ENCODE data around the gene RING1.

Gene RING1

DNA sequence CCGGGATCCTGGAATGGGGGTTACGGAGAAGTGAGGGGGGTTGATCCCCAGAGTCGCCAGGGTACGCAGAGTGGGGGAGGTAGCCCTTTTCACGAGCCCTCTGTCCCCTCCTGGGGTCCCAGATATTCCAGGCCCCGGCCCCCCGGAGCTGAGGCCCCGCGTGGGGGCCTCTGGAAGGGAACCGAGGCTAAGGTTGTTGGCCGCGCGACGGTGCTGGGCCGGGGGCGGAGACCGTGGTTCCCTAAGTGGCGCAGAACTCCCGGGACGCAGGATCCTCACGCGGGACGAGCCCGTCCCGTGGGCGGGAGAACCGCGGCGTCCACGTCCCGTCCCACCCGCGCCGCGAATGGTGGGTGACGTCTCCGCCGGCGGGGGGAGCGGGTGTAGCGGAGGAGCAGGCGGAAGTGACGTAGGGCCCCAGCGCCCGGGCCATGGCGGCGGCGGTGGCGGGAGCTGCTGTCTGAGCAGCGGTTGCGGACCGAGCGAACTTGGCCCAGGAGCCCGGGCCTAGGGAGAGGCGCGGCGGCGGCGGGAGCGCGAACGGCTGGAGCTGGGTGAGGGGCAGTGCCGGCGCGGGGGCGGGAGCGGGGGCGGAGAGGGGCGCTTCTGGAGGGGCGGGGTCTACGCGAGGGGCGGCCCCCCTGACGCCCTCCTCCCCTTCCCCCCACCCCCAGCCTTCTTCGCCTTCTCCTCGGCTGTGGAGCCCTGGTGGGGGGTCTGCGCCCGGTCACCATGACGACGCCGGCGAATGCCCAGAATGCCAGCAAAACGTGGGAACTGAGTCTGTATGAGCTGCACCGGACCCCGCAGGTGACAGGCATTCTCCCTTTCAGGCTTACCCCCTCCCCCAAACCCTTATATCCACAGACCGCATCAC, at the start of gene RING1:
RING1 (plus strand) TSS at position 410 of the 877 bp plus-strand sequence; CDS start at position 733, 323 bp downstream.
- DNase-seq (ENCODE audit: low spot score), result peak; percentile 89

DNA sequence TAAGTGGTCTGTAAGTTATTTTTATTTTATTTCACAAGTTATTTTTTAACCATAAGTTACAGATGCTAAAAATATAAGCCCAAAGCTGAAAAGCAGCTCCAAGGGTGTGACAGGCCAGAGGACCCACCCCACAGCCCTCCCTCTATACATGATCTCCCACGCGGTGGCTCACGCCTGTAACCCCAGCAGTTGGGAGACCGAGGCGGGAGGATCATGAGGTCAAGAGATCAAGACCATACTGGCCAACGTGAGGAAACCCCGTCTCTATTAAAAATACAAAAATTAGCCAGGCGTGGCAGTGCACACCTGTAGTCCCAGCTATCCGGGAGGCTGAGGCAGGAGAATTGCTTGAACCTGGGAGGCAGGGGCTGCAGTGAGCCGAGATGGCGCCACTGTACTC, 48.2 kb upstream of the RING1 start:
- no peak for DNase-seq (ENCODE audit: low spot score)

DNA sequence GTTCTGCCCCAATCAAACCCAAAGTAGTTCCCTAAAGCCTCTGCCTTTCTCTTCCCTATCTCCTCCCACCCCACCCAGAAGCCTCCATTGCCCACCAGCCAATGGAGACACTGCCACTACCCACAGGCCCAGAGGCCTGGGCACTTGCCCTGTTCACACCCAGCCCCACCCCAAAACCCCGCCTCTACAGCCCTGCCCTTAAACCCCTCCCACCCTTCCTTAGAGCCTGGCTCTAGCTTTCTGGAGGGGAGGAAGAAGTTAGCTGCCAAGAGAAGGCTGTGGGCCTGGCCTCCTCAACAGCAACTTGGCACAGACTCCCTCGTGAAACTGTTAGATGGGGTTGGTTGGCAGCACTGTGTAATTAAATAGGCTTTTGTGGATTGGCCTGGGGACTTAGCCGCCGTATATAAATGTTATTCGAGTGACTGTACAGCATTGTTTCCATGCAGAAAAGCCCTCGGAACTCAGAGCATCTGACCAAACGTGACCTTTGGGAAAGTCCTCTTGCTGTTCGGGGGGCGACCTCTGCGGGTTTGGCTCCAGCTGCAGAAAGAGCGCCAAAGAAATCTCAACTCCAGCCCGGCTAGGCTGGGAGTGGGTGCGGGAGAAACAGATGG, 47.5 kb upstream of the RING1 start:
- peak; percentile 28 for DNase-seq (ENCODE audit: low spot score)

DNA sequence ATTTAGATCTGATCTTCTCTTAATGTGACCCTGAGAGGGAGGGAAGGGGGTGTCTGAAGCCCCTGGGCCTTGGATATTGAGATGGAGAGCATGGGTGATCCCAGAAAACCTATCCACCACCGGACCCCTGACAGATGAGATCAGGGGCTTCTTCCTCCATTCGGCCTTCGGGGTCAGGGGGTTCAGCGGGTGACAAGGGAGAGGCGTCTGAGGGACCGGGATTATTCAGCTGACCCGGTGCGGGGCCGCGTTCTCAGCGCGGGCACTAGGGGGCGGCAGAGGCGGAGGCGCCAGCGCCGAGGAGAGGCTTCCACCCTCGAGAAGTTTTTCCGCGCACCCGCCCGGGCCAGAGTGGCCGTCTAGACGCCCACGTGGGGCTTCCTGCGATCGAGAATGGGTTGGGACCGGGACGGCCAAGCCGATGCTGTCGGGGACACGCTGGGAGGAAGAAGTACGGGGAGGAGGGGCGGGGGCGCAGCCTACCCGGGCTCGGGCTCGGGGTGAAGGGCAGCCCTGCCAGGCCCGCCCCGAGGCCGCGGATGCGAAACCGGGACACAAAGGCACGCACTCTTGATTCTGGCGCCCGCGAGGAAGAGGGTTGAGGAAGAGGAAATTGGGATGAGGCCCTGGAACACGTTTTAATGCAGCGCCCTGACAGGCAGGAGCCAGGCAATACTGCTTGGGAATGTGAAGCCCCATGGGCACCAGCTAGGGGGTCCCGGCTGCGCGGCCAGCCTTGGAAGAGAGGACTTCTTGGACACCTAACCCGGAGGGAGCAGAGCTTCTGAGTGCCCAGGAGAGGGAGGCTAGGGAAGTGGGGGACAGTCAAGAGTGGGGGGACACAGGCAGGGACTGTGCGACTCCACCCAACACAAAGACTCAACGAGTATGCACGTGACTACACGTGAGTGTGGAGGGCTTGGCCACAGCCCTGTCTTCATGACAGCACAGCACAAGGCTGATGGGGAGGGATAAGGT, 46.7 kb upstream of the RING1 start:
- peak; percentile 47 for DNase-seq (ENCODE audit: low spot score)

DNA sequence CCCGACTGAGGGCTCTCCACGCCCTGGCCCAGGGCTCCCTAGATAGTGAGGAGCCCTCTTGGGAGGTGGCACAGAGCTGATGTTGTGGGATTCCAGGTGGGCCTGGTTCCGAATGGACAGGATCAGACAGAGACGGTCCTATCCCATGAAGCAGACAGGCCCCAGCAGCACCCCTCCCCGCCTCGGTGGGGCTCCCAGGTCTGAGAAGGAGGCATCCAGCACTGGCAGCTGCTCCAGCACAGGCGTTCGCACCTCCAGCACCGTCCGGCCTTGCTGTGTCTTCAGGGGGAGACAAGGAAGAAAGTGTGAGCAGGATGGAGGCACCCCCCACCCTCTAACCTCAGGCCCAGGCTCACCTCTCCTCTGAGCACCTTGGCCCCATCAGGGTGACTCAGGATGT, 44.8 kb upstream of the RING1 start:
- no peak for DNase-seq (ENCODE audit: low spot score)

DNA sequence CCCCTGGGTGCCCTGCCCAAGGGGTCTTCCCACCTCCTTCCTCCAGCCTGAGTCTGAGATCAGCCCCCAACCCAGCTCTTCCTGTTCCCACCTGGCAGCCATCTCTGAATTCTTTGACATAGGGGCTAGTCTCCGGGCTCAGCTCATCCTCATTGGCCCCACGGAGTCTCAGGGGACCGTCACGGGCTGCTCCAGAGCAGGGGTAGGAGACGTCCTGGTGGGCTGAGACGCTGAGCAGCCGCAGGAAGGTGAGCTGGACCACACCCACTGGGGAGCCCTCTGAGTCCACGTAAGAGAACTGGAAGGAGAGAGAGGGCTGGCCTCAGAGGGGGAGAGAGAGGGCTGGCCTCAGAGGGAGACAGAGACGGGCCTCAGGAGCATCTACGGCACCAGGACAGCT, 44.1 kb upstream of the RING1 start:
- no peak for DNase-seq (ENCODE audit: low spot score)

DNA sequence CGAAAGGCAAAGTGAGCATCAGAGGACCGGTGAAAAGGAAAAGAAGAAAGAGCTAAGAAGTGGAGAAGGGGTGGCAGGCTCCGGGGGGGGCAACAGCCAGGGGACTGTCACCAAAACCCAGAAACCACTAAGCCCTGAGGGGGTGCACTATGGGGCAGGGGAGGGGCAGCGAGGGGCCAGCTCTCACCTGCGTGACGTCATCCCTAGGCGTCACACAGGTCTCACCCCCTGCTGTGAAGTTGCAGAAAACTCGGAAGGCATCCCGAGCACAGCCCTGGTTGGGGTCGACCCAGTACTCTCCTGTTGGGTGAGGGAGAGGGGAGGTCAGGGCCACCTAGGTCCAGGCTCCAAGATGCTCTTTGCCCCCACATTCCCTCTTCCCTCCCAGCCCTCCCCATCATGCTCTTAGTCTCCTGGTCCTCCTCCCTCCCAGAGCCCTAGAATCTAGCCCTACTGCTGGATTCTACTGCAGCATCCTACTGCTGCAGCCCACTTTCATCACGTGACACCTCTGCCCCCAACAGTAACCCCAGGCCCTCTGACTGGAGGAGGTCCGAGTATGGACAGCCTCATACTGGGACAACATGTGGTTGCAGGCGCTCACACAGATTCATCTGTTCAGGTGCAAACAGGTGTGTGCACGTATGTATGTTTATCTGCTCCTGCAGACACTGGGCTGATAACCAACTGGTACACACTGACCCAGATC, 43.5 kb upstream of the RING1 start:
- DNase-seq (ENCODE audit: low spot score), result no peak

DNA sequence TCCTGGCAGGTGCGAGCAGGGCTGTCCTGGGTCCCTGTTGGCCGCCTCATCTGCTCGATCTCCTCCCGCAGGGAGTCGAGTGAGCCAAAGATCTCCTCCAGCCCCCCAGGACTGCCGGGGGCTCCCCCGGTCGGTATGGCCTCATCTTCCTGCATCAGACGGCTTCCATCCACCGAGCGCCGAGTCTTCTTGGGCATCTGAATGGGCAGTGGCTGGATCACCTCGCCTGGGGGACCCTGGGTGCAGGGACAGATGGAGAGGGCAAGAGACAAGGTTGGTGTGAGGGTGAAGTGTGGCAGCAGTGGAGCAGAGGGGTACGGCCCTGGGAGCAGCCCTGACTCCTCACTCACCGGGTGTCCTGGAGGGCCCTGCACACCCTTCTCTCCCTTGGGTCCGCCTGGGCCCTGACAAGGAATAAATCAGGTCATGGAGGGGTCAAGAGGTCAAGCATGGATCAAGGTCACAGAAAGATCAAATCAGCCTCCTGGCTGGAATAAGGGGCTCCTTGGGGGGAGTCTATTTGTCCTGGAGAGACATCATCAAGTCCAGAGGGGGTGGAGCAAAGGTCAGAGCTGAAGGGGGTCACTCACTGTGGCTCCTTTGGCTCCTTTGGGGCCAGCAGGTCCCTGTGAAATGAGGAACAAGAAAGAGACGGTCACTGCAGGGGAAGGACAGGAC, 42.6 kb upstream of the RING1 start:
- DNase-seq (ENCODE audit: low spot score), result no peak

DNA sequence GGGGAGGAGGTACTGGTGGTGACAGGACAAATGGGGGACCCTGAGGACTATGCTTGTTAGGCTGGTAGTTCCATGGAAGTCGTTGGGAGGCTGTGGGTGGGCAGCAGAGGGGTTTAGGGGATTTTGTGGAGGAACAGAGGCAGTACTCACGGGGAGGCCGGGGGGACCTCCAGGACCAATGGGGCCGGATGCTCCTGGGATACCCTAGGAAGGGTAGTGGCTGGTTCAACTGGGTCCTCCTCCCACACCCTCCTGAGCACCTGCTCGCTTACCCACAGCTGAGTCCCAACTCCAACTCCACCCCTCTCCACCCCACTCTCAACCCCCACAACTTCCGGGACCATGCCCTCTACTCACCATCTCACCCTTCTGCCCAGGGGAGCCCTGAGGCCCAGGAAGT, 41.9 kb upstream of the RING1 start:
- no peak for DNase-seq (ENCODE audit: low spot score)

DNA sequence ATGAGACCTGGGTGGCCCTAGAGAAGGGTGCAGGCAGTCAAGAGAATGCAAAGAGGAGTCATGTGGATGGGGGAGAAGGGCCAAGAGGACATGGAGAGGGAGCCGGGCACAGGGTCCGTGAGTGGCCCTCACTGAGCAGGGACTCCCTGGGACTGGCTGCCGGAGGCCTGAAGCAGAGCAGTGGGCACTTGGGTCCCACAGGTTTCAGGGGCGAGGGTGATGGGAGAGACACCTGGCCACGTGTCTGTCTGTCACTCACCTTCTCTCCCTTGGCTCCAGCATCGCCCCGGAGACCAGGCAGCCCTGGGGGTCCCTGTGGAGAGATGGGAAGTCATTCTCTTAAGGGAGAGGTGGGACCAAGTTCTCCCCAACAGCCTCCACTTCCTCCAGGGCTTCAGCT, 41.5 kb upstream of the RING1 start:
- no peak for DNase-seq (ENCODE audit: low spot score)

DNA sequence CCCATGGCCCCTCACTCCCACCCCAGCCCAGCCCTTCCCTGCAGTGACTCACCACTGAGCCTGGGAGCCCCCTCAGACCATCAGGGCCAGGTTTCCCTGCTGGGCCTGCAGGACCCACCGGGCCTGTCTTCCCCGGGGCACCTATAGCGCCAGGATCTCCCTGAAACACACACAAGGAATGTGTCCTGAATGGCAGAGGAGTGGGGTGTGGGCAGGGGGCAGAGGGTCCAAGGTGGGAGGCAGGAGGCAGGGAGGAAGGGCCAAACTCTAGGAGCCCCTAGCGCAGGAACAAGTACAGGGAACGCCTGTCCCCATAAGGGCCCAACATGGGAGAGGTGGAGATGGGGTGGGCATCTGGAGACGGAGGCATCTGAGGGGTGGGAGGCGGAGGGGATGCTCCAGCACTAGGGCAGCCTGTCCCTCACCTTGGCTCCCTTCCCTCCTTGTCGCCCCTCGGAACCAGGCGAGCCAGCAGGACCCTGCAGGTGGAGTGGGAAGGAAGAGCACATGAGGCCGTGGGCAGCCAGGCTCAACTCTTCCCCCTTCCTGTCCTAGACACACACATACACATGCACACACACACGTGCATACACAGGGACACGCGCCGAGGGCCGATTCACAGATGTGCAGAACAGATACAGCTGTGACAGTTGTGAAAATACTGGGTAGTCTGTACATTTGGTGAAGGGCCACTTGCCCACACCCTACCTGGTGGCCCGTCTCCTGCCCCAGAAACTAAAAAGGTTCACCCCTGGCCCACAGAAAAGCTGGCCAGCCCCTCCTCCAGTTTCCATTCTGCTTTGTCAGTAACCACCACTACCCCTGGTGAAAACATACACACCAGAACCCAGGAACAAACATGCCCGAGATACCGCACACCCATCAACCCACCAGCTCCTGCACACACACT, 40.7 kb upstream of the RING1 start:
- no peak for DNase-seq (ENCODE audit: low spot score)

DNA sequence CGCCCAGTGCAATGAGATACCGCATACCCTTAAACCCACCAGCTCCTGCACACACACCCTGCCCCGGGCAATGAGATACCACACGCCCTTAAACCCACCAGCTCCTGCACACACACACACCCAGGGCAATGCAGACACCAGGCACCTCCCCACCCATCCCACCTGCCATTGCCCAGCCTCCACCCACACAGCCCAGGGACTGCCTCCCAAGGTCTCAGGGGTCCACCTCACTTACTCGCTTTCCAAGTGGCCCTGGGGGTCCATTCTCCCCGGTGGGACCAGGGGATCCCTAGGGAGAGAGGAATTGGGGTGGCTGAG, 40.1 kb upstream of the RING1 start:
- no peak for DNase-seq (ENCODE audit: low spot score)

DNA sequence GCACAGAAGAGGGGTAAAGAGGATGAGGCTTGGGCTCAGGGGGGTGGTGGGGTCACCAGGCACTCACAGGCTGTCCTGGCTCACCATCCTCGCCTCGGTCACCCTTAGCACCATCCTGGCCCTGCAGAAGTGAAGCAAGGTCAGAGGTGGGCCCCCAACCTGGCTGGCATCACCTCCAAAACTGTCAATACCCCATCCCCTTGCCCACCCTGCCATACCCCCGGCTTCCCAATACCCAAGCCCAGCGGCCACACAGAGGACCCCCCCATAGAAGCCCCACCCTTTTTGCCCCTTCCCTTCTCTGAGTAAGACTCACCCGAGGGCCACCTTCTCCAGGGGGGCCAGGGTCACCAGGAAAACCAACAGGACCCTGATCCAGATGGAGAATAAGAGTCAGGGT, 39.7 kb upstream of the RING1 start:
- no peak for DNase-seq (ENCODE audit: low spot score)

DNA sequence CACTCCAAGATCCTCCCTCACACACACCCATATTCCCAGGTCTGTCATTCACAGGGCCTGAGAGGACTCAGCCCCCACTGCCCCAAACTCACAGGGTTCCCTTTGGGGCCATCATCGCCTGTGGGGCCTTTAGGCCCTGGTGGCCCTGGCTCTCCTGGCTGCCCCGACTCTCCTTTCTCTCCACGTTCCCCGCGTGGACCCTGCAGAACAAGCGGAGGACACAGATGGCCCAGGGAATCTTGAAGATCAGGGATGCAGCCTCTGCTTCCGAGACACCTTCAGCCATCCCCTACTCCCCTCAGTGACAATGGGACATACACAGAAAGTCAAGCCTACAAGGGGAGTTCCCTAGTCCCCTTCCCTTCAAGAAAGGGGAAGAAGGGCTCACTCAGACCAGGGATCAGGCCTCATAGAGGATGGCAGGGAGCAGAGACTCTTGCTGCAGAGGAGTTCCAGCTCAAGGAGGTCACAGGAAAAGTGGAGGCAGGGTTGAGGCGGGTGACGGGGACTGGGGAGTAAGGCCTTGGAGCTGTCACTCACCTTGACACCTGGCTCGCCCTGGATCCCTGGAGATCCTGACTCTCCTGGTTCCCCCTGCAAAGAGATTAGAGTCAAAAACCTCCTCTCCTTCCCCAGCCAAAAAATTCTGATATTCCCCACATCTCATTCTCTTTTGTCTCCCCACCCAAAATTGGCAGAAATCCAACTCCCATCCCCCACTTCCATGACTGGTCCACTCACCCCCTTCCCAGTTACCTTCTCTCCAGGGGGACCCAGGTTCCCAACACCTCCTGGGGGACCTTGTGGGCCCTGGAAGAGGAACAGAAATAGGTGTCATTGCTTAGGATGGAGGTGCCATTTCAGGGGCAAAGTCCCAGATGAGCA, 38.8 kb upstream of the RING1 start:
- DNase-seq (ENCODE audit: low spot score), result no peak

DNA sequence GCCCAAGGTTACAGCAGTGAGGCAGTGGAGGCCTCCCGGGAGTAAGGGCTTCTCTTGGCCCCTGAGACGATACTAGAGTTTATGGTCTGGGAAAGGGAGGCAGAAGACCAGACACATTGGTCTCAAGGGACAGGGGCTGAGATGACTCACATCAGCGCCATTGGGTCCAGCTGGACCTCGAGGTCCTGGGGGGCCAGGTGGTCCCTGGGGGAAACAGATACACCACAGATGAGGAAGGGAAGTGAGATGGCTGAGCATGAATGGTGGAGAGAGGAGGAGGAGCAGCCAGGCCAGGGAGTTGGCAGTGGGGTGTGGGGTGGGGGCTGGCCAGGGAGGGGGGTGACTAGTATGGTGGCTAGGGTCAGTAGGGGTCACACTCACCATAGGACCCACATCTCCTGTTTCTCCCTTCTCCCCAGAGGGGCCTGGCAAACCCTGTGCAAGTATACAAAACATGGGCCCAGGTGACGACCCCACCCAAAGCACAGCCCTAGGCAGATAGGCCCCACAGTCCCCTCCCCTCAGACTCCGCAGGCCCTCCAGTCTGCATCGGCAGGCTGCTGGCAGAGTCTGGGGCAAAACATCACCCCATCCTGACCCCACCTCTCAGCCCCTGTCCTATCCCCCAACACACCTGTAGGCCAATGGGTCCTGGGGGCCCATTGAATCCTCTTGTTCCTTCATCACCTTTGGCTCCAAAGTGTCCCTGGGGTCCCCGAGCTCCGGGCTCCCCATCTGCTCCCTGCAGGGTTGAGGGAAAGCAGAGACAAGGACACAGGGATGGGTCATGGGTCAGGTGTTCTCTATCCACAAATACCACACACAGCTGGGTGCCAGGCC, 37.9 kb upstream of the RING1 start:
- no peak for DNase-seq (ENCODE audit: low spot score)

DNA sequence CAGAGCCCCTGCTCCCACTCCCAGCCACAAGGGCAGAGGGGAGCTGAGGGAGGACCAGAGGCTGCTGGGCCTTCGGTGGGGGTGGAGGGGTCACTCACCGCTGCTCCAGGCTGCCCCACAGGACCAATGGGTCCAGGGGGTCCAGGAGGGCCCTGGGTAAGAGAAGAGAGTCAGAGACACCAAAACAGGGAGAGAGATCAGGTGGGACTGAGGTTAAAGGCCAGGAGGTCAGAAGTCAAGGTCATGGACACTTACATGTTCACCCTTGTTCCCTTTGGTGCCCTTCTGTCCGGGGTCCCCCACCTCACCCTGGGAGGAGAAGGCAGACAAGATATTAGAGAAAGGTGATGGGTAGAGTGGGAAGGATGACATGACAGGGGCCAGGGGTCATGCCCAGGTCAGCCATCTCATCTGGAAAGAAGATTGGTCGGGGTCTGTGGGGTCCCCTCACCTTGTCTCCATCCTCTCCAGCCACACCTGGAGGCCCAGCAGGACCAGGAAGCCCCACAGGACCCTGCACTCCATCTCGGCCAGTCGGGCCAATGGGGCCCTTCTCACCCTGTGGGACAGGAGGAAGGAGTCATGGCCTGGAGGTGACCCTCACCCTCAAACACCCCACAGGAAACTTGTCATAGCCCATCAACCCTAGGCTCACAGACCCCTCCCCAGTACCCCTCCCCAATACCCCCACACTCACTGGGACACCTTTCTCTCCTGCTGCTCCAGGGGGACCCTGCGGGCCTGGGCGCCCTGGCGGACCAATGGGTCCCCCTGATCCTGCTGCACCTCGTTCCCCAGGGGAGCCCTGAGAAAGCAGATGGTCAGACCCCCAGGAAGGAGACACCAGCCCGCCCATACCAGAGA, 37.1 kb upstream of the RING1 start:
- DNase-seq (ENCODE audit: low spot score), result no peak

All from putamen (tissue), 1 donor.